Fibroblast of villous mesenchyme (primary cell): ENCODE measurements around the gene BRD3OS. TPM values are rescaled to one million over a fixed set of nuclear protein-coding genes. Genes with fewer than 3 reads are reported as not detected.

Experiments used
- DNase-seq: peaks from one replicate; pipeline ENCODE4 v3.0.0-alpha.2; 2010; ENCODE audit warnings: low read depth
- H3K4me3 ChIP-seq: 2 replicates; pipeline ENCODE4 v1.5.1; 2011; ENCODE audit warnings: low read depth, mild to moderate bottlenecking, low read length
- total RNA-seq: library from RNA; depleted of rRNA; stranded (reverse); fragments of >200 nt; gene quantifications from 2 replicates; pipeline ENCODE4 v1.2.3, GENCODE V29; 2012
- TF ChIP-seq, protein P1 (sequence below): IDR thresholded peaks from 2 replicates; pipeline ENCODE4 v1.5.1; 2012; ENCODE audit warnings: low read depth, mild to moderate bottlenecking, low read length; ENCODE audit not compliant: insufficient read depth

Gene BRD3OS
- total RNA-seq, 1 donor: 22.9 TPM

DNA sequence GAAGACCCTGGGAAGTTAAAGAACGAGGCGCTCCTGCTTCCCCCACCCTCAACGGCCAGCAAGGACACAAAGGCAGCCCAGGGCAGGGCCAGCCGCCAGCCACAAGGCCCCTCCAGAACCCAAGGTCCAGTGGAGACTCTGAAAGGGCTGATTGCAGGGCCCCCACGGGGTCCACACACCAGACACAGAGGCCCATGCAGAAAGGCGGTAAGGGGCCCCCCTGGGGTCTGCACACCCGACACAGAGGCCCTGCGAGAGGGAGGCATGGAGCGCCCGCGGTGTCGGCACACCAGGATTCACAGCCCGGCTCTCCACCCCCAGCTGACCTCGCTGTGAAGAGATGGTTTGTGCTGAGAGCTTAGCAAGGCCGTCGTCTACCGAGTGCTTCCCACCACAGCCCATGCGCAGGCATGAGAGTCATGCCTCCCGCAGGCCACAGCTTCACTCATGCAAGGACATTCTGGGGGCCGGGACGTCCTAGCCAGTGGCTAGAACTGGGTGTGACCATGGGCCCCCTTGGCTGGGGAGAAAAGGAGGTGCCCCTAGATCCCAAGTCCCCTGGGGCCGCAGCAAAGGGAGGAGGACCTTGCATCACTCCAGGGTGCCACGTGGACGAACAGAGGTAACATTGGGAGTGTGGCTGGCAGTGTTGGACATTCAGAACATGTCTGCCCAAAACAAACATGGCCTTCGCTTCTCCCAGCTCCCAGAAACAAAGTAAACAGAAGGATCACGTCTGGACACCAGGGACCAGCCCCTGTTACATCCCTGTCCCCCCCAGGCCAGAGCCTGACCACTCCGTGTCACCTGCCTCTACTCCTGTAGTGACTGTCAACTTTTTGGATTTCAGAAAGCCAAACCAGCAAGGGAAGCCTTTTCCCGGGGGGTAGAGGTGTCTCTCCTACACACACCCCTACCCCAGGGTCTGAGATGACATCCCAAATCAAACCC, 32.7 kb downstream of the BRD3OS start:
- TF ChIP-seq, protein P1, sequence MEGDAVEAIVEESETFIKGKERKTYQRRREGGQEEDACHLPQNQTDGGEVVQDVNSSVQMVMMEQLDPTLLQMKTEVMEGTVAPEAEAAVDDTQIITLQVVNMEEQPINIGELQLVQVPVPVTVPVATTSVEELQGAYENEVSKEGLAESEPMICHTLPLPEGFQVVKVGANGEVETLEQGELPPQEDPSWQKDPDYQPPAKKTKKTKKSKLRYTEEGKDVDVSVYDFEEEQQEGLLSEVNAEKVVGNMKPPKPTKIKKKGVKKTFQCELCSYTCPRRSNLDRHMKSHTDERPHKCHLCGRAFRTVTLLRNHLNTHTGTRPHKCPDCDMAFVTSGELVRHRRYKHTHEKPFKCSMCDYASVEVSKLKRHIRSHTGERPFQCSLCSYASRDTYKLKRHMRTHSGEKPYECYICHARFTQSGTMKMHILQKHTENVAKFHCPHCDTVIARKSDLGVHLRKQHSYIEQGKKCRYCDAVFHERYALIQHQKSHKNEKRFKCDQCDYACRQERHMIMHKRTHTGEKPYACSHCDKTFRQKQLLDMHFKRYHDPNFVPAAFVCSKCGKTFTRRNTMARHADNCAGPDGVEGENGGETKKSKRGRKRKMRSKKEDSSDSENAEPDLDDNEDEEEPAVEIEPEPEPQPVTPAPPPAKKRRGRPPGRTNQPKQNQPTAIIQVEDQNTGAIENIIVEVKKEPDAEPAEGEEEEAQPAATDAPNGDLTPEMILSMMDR: no peak

DNA sequence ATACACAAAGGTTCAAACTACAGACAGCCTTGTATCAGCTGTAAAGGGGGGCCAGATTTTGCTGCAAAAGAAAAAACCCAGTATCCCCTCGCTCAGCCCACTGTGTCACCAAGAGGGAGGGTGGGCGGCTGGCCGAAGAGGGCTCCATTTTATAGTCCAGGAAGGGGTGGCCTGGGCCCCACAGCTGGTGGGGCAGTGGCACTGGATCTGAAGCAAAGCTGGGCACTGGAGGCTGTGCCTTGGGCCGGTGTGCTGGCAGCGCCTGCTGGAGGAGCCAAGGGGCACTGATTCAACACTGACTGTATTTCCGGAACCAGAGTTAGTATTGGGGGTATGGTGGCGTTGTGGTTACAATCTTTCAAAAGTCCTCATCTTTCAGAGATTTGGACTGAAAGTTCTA, 33.4 kb downstream of the BRD3OS start:
- no peak overlapping the region for H3K4me3 ChIP-seq
- TF ChIP-seq, protein P1: no peak
- no peak for DNase-seq

More for the DNA sequence above, 32.7 kb downstream of the BRD3OS start:
- no peak for DNase-seq
- no peak overlapping the region for H3K4me3 ChIP-seq

DNA sequence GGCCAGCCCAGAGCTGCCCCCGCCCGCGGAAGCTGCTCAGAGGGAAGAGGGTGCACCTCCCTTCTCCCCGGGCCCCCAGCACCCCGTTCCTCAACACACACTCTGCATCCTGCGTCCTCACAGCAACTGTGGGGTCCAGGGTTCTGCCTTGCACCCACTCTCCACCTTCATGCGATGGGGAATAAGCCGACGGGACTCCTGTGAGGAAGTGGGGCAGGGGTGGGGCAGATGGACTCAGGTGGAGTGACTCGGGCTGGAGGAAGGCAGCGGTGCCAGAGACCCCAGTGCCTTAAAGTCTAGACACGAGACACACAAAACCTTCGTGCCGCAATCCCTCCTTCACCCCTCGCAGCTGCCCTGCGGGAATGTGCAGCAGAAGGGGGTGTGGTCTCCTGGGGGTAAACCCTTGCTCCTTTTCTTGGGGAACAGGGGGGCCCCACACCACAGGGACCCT, 33.9 kb downstream of the BRD3OS start:
- H3K4me3 ChIP-seq: no peak overlapping the region
- DNase-seq: no peak
- TF ChIP-seq, protein P1: no peak

DNA sequence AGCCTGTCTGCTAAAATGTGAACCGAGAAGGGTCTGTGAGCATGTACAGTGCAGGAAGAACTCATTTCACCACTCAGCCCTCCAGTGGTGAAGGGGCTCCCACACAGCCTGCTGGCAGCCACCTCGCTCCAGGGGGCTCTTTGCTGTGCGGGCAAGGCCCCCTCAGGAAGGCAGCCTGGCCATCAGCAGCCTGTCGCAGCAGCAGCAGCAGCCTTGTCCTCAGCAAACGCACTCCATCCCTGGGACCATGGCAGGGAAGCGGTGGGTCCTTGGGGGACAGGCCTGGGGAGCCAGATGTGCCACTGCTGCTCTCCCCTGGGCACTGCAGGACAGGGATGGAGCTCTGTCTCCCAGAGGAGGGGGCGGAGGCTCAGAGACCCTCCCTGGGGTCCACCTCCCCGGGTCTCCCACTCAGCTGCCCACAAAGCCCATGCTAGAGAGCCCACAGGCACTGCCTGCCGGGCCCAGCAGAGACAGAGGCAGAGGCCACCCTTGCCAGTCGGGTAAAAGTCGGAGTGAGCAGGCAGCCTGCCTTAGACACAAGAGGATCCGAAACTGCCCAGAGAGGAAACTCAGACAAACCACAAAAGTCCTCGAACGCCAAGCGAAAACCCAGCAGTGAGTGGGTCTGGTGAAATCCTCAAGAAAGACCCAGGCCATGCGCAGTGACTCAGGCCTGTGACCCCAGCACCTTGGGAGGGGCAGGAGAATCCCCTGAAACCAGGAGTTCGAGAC, 34.5 kb downstream of the BRD3OS start:
- DNase-seq: no peak
- no peak overlapping the region for H3K4me3 ChIP-seq
- TF ChIP-seq, protein P1: no peak

DNA sequence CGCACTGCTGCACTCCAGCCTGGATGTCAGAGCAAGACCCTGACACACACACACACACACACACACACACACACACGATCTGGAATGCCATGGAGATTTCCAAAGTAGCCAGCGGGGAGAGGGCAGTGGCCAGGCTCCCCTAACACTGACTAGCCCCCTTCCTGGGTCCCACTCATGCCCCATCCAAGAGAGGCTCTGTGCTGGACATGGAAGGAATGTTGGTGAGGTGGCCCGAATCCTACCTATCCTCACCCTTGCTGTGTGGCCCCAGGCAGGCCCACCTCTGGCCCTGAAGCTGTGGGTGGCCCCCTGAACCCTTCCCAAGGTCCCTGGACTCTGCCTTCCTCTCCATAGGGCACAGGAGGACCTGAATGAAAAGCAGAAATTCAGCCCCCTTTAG, 35.3 kb downstream of the BRD3OS start:
- no peak for DNase-seq
- TF ChIP-seq, protein P1: no peak

DNA sequence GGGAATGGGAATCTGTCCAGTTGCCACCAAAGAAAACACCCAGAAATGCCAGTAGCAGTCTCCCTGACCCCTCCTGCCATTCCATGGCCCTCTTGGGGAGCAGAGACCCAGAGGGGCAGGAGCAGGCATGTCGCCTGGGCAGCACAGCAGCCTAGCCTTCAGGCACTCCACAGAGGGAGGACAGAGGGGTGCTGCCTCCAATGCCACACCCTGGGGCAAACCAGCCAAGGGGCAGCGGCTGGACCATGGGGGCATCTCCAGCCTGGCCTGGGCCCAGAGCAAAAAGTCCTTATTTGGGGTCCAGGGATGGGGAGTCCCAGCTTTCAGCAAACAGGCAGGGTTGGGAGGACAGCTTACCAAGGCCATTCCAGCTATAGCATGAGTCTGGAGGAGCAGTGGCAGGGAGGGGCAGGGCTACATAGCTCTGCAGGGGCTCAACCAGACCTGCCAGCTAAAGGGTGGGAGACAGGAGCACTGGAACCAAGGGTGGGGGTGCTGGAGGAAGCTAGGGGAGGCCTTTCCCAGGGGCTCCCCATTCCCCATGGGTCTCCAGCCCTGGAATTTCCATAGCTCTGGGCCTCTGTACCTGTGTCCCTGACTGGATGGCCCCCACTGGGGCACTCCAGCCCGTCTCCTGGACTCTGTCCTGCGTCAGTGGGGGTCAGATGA, 35.9 kb downstream of the BRD3OS start:
- TF ChIP-seq, protein P1: no peak
- H3K4me3 ChIP-seq: no peak overlapping the region
- no peak for DNase-seq

More for the DNA sequence above, 35.3 kb downstream of the BRD3OS start:
- H3K4me3 ChIP-seq: no peak overlapping the region
